K562 (cell line): ENCODE measurements around the gene TDRD10. TPM values are rescaled to one million over a fixed set of nuclear protein-coding genes. Genes with fewer than 3 reads are reported as not detected.

Experiments
- BCLAF1 ChIP-seq, 2 experiments: fragments of 450-650 bp in 1 of 2; IDR thresholded peaks; 2 replicates each; pipeline ENCODE4 v1.6.1; 2011 to 2017; ENCODE audit warnings: low read depth in 2 of 2, antibody characterized with exemption in 1 of 2, borderline replicate concordance in 1 of 2, low read length in 1 of 2, mild to moderate bottlenecking in 1 of 2, mixed read lengths in 1 of 2; ENCODE audit not compliant: control insufficient read depth in 1 of 2
- BRCA1 ChIP-seq, 2 experiments: fragments of 450-650 bp in 1 of 2; sonication (generic) in 1 of 2; formaldehyde crosslinking in 1 of 2; IDR thresholded peaks; 2 replicates each; pipeline versions ENCODE4 v1.5.0 to v1.6.1; 2017 to 2020; ENCODE audit warnings: mild to moderate bottlenecking in 1 of 2, missing genetic modification reagents in 1 of 2
- HMG20B ChIP-seq: fragments of 250-450 bp; sonication (Bioruptor Pico); IDR thresholded peaks from 2 replicates; pipeline ENCODE4 v1.5.0; 2021; ENCODE audit warnings: mild to moderate bottlenecking
- KHSRP ChIP-seq: fragments of 450-650 bp; IDR thresholded peaks from 2 replicates; pipeline ENCODE4 v1.6.1; 2017
- PHF20 ChIP-seq: fragments of 450-650 bp; IDR thresholded peaks from 2 replicates; pipeline ENCODE4 v1.6.1; 2018; ENCODE audit not compliant: partially characterized antibody
- THRA ChIP-seq: fragments of 450-650 bp; IDR thresholded peaks from 2 replicates; pipeline ENCODE4 v1.6.1; 2017; ENCODE audit warnings: mild to moderate bottlenecking, moderate library complexity
- ZFPM2 ChIP-seq: fragments of 250-450 bp; sonication (Bioruptor Pico); IDR thresholded peaks from 2 replicates; pipeline ENCODE4 v1.5.1; 2022; ENCODE audit warnings: mild to moderate bottlenecking
- ZNF655 ChIP-seq: fragments of 250-450 bp; sonication (Bioruptor Pico); IDR thresholded peaks from 2 replicates; pipeline ENCODE4 v1.5.0; 2021
- polyA plus RNA-seq, 8 experiments: library from polyadenylated mRNA; depleted of rRNA in 4 of 8; stranded (reverse) in 5 of 8; unstranded in 3 of 8; fragments of >200 nt; fragmentation: Nextera tagmentation in 2 of 8; fragmentation: Illumina TruSeq in 1 of 8; extraction: Ambion mirVana in 2 of 8; extraction: Trizol in 1 of 8; gene quantifications; 2 replicates each; pipeline versions ENCODE4 v1.2.1 to v1.2.3, GENCODE V29; 2011 to 2014; ENCODE audit warnings: inconsistent platforms in 1 of 8, missing spikeins in 1 of 8
- total RNA-seq, 7 experiments: library from RNA; depleted of rRNA in 6 of 7; stranded (reverse); fragments of >200 nt in 6 of 7; fragmentation: Illumina TruSeq in 2 of 7; extraction: Trizol in 2 of 7; gene quantifications; 2 replicates each; pipeline versions ENCODE4 v1.2.1 to v1.2.3, GENCODE V29; 2011 to 2021; ENCODE audit warnings: low replicate concordance in 1 of 7
- TF ChIP-seq, protein P1 (sequence below): fragments of 200-600 bp; sonication (generic); IDR thresholded peaks from one replicate; pipeline ENCODE4 v1.6.1; 2012; ENCODE audit warnings: mild to moderate bottlenecking, low read depth, low read length, inconsistent platforms

TDRD10 gene
- total and polyA plus RNA-seq, 9 of the 15 experiments (the other 6 are each of a cell fraction or from before 2014, with no cell fraction given), result not detected

DNA sequence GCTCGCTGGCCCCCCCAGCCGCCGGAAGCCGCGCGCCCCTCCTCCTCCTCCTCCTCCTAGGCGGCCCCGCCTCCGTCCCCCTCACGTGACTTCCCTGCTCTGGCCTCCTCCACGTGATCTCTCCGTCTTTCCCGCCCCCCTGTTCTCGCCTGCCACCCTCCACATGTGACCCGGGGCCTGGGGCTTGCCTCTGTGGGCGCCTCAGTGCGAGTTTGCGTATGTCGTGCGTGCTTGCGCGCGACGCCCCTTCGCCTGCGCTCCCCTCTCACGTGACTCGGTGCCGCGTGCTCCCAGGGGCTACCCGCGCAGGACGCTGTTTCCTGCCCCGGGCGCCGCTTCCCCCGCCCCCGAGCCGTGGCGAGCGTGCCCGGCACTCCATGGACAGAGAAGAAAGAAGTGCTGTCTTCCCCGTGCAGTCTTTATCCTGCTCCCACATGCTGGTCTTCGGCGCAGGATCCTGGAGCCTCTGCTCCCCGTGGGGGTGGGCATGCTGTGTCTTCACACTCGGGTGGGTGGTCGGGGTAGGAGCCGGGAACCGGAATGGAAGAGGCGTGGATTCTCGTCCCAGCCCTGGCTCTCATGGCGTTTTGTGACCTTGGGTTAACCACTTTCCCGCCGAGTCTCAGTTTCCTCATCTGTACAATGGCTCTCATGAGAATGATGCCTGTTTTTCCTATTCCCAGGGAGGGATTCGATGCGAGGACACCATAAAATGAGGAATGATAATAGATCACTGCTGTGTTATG lies 56.9 kb downstream of the TDRD10 start (continued):
- TF ChIP-seq, protein P1, sequence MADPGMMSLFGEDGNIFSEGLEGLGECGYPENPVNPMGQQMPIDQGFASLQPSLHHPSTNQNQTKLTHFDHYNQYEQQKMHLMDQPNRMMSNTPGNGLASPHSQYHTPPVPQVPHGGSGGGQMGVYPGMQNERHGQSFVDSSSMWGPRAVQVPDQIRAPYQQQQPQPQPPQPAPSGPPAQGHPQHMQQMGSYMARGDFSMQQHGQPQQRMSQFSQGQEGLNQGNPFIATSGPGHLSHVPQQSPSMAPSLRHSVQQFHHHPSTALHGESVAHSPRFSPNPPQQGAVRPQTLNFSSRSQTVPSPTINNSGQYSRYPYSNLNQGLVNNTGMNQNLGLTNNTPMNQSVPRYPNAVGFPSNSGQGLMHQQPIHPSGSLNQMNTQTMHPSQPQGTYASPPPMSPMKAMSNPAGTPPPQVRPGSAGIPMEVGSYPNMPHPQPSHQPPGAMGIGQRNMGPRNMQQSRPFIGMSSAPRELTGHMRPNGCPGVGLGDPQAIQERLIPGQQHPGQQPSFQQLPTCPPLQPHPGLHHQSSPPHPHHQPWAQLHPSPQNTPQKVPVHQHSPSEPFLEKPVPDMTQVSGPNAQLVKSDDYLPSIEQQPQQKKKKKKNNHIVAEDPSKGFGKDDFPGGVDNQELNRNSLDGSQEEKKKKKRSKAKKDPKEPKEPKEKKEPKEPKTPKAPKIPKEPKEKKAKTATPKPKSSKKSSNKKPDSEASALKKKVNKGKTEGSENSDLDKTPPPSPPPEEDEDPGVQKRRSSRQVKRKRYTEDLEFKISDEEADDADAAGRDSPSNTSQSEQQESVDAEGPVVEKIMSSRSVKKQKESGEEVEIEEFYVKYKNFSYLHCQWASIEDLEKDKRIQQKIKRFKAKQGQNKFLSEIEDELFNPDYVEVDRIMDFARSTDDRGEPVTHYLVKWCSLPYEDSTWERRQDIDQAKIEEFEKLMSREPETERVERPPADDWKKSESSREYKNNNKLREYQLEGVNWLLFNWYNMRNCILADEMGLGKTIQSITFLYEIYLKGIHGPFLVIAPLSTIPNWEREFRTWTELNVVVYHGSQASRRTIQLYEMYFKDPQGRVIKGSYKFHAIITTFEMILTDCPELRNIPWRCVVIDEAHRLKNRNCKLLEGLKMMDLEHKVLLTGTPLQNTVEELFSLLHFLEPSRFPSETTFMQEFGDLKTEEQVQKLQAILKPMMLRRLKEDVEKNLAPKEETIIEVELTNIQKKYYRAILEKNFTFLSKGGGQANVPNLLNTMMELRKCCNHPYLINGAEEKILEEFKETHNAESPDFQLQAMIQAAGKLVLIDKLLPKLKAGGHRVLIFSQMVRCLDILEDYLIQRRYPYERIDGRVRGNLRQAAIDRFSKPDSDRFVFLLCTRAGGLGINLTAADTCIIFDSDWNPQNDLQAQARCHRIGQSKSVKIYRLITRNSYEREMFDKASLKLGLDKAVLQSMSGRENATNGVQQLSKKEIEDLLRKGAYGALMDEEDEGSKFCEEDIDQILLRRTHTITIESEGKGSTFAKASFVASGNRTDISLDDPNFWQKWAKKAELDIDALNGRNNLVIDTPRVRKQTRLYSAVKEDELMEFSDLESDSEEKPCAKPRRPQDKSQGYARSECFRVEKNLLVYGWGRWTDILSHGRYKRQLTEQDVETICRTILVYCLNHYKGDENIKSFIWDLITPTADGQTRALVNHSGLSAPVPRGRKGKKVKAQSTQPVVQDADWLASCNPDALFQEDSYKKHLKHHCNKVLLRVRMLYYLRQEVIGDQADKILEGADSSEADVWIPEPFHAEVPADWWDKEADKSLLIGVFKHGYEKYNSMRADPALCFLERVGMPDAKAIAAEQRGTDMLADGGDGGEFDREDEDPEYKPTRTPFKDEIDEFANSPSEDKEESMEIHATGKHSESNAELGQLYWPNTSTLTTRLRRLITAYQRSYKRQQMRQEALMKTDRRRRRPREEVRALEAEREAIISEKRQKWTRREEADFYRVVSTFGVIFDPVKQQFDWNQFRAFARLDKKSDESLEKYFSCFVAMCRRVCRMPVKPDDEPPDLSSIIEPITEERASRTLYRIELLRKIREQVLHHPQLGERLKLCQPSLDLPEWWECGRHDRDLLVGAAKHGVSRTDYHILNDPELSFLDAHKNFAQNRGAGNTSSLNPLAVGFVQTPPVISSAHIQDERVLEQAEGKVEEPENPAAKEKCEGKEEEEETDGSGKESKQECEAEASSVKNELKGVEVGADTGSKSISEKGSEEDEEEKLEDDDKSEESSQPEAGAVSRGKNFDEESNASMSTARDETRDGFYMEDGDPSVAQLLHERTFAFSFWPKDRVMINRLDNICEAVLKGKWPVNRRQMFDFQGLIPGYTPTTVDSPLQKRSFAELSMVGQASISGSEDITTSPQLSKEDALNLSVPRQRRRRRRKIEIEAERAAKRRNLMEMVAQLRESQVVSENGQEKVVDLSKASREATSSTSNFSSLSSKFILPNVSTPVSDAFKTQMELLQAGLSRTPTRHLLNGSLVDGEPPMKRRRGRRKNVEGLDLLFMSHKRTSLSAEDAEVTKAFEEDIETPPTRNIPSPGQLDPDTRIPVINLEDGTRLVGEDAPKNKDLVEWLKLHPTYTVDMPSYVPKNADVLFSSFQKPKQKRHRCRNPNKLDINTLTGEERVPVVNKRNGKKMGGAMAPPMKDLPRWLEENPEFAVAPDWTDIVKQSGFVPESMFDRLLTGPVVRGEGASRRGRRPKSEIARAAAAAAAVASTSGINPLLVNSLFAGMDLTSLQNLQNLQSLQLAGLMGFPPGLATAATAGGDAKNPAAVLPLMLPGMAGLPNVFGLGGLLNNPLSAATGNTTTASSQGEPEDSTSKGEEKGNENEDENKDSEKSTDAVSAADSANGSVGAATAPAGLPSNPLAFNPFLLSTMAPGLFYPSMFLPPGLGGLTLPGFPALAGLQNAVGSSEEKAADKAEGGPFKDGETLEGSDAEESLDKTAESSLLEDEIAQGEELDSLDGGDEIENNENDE, result no peak
- TF ChIP-seq BRCA1 (IDR thresholded peaks at IDR 0.05), result no peak
- TF ChIP-seq BRCA1 (CRISPR knock-in tag; IDR thresholded peaks at IDR 0.05), result no peak
- no peak for TF ChIP-seq ZFPM2
- no peak for TF ChIP-seq ZNF655 (CRISPR knock-in tag)
- TF ChIP-seq PHF20, result peak; percentile 78
- TF ChIP-seq BCLAF1 (IDR thresholded peaks at IDR 0.05; ENCODE audit: borderline replicate concordance in 1 of 2, control insufficient read depth in 1 of 2, low read depth in 2 of 2, low read length in 1 of 2), result 0 out of 4 replicates have a peak, but pooled peaks of 1 of the 2 experiments have one; percentile 43
- no peak for TF ChIP-seq THRA
- TF ChIP-seq KHSRP, result 0 out of 2 replicates have a peak, but pooled peaks have one; percentile 36
- no peak for TF ChIP-seq HMG20B (CRISPR knock-in tag)
